Skeletal muscle tissue (tissue), 4 donors: ENCODE results near the gene OAS1. TPM values are rescaled to one million over a fixed set of nuclear protein-coding genes. Genes with fewer than 3 reads are reported as not detected.
A peak's percentile ranks its signal among the peaks of the same experiment; 100 is the strongest.

Experiments used
- H3K27ac ChIP-seq: one replicate; pipeline ENCODE4 v1.7.0; 2013; ENCODE audit warnings: mild to moderate bottlenecking, low read depth, low read length, inconsistent platforms
- H3K27me3 ChIP-seq, 3 donors: one replicate each; pipeline ENCODE4 v1.7.0; 2013; ENCODE audit warnings: low read length in 3 of 3; ENCODE audit not compliant: control insufficient read depth in 3 of 3, insufficient read depth in 3 of 3
- H3K36me3 ChIP-seq, 3 donors: one replicate each; pipeline ENCODE4 v1.7.0; 2013; ENCODE audit warnings: low read length in 3 of 3; ENCODE audit not compliant: control insufficient read depth in 3 of 3, insufficient read depth in 3 of 3
- H3K4me1 ChIP-seq, 3 donors: one replicate each; pipeline ENCODE4 v1.7.0; 2013; ENCODE audit warnings: low read length in 3 of 3, mild to moderate bottlenecking in 3 of 3; ENCODE audit not compliant: control insufficient read depth in 3 of 3, insufficient read depth in 3 of 3
- H3K4me3 ChIP-seq, 3 donors: one replicate each; pipeline ENCODE4 v1.7.0; 2013; ENCODE audit warnings: low read length in 3 of 3
- H3K9ac ChIP-seq, 3 donors: one replicate each; pipeline ENCODE4 v1.7.0; 2013; ENCODE audit warnings: low read length in 3 of 3, mild to moderate bottlenecking in 3 of 3, moderate library complexity in 2 of 3, low read depth in 1 of 3
- H3K9me3 ChIP-seq, 3 donors: one replicate each; pipeline ENCODE4 v1.7.0; 2013; ENCODE audit warnings: low read length in 3 of 3; ENCODE audit not compliant: control insufficient read depth in 3 of 3
- total RNA-seq: library from RNA; depleted of rRNA; stranded (reverse); fragments of >200 nt; gene quantifications from one replicate; pipeline ENCODE4 v1.2.3, GENCODE V29; 2014
- donor health status: Osteomylitis.

OAS1 gene
- total RNA-seq, 1 donor from 2014 or later, result 8.9 TPM

DNA sequence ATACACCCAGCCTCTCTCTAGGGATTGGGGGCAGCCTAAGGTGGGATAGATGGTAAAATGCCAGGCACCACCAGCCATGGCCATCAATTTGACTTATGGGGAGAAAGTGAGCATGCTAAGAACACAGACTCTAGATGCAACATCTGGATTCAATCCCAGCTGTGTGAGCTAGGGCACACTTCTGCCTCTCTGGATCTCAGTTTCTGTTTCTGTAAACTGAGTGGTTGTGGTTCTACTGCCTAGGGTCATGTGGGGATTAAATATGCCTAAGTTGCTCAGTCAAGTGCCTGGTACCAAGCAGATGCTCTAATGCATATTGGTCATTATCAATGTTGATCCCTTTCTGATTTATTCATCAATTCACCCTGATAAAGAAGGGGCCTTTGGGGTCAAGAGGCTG lies 12.6 kb upstream of the OAS1 start:
- Histone ChIP-seq H3K27me3 (peaks cover 0 to 22% (median 0%) of the 10 kb centered on the region in 3 donors), H3K4me1 (no peaks in the 10 kb centered on the region), H3K9ac (no peak overlapping the region), H3K27ac (no peak overlapping the region), H3K4me3 (no peak overlapping the region), H3K36me3 (no peaks in the 10 kb centered on the region), H3K9me3 (no peaks in the 10 kb centered on the region)

DNA sequence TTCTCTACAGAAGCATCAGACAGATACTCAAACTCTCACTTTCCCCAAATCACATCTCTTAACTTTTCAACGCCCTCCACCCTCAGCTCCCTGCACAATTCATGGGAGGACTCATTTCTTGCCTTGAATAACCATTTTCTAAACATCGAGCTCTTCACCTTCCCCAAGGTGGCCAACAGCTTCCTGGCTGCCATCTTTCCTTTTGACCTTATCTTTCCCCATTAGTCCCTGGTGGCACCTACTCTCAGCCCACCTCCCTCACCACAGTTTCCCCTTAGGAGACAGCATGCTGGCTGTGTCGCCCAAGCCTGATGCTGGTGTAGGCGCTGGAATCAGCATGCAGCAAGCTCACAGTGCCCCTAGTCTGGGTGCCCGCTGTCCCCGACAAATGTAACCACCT lies 8.4 kb upstream of the OAS1 start:
- Histone ChIP-seq H3K27me3 (peaks cover 0 to 19% (median 0%) of the 10 kb centered on the region in 3 donors), H3K4me1 (no peaks in the 10 kb centered on the region), H3K4me3 (no peak overlapping the region), H3K36me3 (no peaks in the 10 kb centered on the region), H3K27ac (no peak overlapping the region), H3K9me3 (no peaks in the 10 kb centered on the region), H3K9ac (no peak overlapping the region)

DNA sequence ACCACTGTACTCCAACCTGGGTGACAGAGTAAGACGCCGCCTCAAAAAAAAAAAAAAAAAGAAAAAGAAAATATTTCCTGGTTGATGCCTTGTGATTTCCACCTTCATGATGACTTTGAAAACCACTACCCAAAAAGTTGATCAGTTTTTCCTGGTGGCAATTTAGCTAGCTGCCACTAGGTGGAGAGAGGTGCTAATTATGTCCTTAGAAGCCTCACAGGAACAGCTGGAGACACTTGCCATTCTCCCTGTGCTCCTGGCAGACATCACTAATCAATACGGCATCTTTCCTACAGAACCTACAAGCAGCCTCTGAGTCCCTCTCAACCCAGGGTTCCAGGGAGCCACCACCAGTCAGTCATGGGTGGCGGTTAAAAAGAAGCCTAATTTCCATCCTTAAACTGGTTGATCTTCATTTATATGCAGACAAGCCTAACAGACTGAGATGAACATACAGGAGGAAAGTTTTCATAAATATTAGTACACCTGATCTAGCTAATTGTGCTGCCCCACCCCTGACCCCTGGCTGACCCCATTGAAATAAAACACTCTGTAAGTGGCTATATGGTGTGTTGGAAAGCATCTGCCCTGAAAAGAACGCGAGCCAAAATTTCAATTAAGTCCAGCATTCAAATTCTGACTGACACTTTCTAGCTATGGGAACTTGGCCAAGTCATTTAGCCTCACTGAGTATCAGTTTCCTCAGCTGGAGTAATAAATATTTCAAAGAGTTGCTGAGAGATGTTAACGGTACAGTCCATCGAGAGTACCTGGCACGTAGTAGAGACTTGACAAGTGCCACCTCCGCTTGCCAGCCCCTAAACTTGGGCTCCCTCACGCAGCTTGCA lies 6.2 kb upstream of the OAS1 start:
- Histone ChIP-seq H3K36me3 (no peaks in the 10 kb centered on the region), H3K27ac (no peak overlapping the region), H3K27me3 (peaks cover 0 to 19% (median 0%) of the 10 kb centered on the region in 3 donors), H3K9ac (no peak overlapping the region), H3K9me3 (no peaks in the 10 kb centered on the region), H3K4me1 (no peaks in the 10 kb centered on the region), H3K4me3 (no peak overlapping the region)

DNA sequence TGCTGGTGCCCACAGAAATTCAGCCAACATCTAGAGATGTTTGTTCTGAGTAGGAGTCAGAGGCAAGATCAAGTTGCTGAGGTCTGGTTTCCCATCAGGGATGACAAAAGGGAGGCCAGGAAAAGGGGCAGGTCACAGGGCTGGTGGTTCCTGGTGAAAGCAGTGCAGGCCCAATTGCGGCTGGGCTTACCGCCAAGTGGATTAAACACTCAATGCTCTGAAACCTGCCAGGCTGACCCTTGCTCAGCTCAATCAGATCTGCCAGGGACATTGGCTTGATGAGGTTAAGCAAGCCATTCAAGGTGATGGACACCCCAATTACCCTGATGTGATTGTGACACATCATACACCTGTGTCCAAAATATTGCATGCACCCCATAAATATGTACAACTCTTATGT lies 5.5 kb upstream of the OAS1 start:
- Histone ChIP-seq H3K9ac (no peak overlapping the region), H3K9me3 (no peaks in the 10 kb centered on the region), H3K4me1 (peaks cover 0 to 2% (median 0%) of the 10 kb centered on the region in 3 donors), H3K27ac (no peak overlapping the region), H3K4me3 (no peak overlapping the region), H3K36me3 (no peaks in the 10 kb centered on the region), H3K27me3 (peaks cover 0 to 19% (median 0%) of the 10 kb centered on the region in 3 donors)

DNA sequence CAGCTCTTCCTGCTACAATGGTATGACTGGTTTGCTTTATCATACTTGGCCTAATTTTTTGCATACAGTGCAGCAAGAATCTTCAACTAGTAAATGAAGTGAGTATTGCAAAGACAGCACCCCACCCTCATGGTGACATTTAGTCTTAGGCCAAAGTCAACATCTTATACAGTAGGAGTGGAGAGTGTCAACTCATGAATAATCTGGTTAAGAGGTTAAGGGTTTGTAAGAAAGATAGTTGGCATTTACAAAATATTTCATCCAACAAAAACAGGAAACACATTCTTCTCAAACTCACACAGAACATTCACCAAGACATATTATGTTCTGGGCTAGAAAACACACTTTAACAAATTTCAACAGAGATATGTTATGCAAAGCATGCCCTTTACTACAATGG lies 2.2 kb upstream of the OAS1 start:
- Histone ChIP-seq H3K36me3 (no peaks in the 10 kb centered on the region), H3K4me3 (no peak overlapping the region), H3K9me3 (no peaks in the 10 kb centered on the region), H3K27me3 (no peaks in the 10 kb centered on the region), H3K9ac (no peak overlapping the region), H3K4me1 (peaks cover 5 to 9% (median 8%) of the 10 kb centered on the region in 3 donors), H3K27ac (no peak overlapping the region)

DNA sequence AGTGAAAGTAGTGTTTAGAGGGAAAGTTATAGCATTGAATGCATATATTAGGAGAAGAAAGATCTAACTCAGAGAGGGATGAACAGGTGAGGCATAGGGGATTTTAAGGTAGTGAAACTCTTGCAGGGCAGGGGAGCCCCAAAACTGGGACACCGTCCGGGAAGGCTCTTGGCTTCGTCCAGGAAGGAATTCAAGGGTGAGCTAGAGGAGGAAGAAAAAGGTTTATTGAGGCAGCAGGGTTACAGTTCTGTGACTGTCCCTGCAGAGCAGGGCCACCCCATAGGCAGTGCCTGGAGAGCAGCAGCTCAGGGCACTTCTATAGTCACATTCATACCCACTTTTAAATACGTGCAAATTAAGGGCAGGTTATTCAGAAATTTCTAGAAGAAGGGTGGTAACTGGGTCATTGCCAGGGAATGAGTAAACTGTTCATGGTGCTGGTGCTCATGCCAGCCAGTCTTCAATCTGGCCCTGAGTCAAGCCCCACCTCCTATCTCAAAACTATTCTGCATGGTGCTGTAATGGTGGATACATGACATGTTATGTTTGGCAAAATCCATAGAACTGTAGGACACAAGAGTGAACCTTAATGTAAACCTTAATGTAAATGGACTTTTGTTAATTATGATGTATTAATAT lies 1.2 kb upstream of the OAS1 start:
- Histone ChIP-seq H3K4me1 (peaks cover 5 to 9% (median 8%) of the 10 kb centered on the region in 3 donors), H3K27ac (no peak overlapping the region), H3K36me3 (no peaks in the 10 kb centered on the region), H3K9ac (no peak overlapping the region), H3K9me3 (no peaks in the 10 kb centered on the region), H3K4me3 (no peak overlapping the region), H3K27me3 (no peaks in the 10 kb centered on the region)

DNA sequence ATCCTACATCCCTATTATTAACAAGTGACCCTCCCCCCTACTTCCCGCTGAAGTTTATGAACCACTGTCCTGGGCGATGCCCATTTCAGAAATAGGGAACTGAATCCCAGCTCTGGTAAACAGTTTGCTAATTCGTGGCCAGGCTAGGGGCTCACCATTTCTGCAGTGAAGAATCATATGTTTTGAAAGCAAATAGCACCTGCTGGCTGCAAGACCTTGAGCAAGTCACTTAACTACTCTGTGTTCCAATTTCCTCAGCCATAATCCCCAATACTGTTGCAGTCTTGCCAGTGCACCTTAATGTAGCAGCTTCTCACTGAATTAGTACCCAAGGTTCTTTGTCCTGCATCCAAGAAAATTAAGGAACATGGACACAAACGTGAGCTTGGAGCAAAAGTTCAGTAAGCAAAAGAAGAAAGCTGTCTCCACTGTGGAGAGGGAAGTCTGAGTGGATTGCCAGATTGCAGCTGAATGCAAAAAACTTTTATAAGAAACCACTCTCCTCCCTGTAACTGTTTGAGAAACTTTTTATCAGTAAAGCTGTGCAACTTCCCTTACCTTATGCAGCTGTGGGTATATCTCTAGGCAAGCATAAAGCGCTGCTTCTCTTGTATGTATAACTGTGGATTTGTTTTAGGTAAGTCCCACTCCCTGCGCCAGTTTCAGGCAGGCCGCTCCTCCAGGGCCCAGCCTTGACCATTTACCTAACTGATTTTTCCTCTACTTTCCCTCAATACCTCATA lies 824 bp downstream of the OAS1 start:
- Histone ChIP-seq H3K9me3 (peaks cover 0 to 6% (median 0%) of the 10 kb centered on the region in 3 donors), H3K4me3 (peak overlapping the region; percentile 58 to 83 (median 69)), H3K27me3 (no peaks in the 10 kb centered on the region), H3K27ac (peak overlapping the region; percentile 32), H3K36me3 (no peaks in the 10 kb centered on the region), H3K9ac (no peak overlapping the region), H3K4me1 (peaks cover 5 to 9% (median 8%) of the 10 kb centered on the region in 3 donors)

DNA sequence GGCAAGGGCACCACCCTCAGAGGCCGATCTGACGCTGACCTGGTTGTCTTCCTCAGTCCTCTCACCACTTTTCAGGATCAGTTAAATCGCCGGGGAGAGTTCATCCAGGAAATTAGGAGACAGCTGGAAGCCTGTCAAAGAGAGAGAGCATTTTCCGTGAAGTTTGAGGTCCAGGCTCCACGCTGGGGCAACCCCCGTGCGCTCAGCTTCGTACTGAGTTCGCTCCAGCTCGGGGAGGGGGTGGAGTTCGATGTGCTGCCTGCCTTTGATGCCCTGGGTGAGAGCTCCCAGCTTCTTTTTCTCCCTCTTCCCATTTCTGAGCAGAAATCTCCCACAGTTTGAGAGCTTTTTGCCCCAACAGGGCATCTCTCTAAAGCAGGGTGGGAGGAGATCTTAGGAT lies 1.8 kb downstream of the OAS1 start:
- Histone ChIP-seq H3K36me3 (no peaks in the 10 kb centered on the region), H3K4me1 (peaks cover 5 to 9% (median 8%) of the 10 kb centered on the region in 3 donors), H3K9me3 (peaks cover 0 to 10% (median 0%) of the 10 kb centered on the region in 3 donors), H3K4me3 (peak overlapping the region in 1 of 3 donors; percentile 36), H3K27me3 (no peaks in the 10 kb centered on the region), H3K27ac (no peak overlapping the region), H3K9ac (no peak overlapping the region)

DNA sequence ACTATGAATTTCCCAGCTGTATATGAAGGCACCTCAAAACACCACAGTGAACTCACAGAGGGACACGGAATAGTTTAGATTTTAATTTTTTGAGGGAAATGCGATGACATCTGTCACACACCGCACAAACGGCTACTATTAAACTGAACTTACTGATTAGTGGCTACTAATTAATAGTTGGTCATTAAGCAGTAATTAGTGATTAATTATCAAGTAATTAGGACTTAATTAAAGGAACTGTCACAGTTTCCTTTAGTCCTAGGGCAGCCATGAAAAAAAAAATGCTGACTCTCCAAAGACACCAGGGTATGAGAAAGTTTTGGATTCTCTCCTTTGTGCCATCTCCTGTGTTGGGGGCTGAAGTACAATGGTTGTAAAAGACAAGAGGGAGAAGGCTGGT lies 2.9 kb downstream of the OAS1 start:
- Histone ChIP-seq H3K9me3 (peaks cover 0 to 10% (median 0%) of the 10 kb centered on the region in 3 donors), H3K4me3 (no peak overlapping the region), H3K27me3 (no peaks in the 10 kb centered on the region), H3K9ac (no peak overlapping the region), H3K36me3 (no peaks in the 10 kb centered on the region), H3K4me1 (peaks cover 5 to 9% (median 8%) of the 10 kb centered on the region in 3 donors), H3K27ac (no peak overlapping the region)
